Spinal cord (tissue), 10 donors: ENCODE measurements around the gene CST4. TPM values are rescaled to one million over a fixed set of nuclear protein-coding genes. Genes with fewer than 3 reads are reported as not detected.

Experiments used
- DNase-seq, 6 donors: peaks; one replicate each; pipeline versions ENCODE4 v3.0.0 to v3.0.0-alpha.2; 2013 to 2015; ENCODE audit warnings: low spot score in 6 of 6, low read depth in 4 of 6
- H3K27ac ChIP-seq: one replicate; pipeline ENCODE4 v1.5.1; 2013; ENCODE audit warnings: low read depth, low read length, control low read depth
- H3K27me3 ChIP-seq: one replicate; pipeline ENCODE4 v1.6.1; 2013; ENCODE audit warnings: low read length; ENCODE audit not compliant: control insufficient read depth, insufficient read depth
- H3K36me3 ChIP-seq: one replicate; pipeline ENCODE4 v1.6.1; 2013; ENCODE audit warnings: low read length; ENCODE audit not compliant: control insufficient read depth, insufficient read depth
- H3K4me1 ChIP-seq: one replicate; pipeline ENCODE4 v1.6.1; 2013; ENCODE audit warnings: low read length; ENCODE audit not compliant: control insufficient read depth, insufficient read depth
- H3K4me3 ChIP-seq: one replicate; pipeline ENCODE4 v1.5.1; 2013; ENCODE audit warnings: low read depth, low read length, control low read depth
- H3K9me3 ChIP-seq: one replicate; pipeline ENCODE4 v1.6.1; 2013; ENCODE audit warnings: low read length; ENCODE audit not compliant: control insufficient read depth, insufficient read depth
- WGBS: methylation state at CpG from one replicate; pipeline ENCODE4 v1.1.5; 2013; ENCODE audit warnings: missing lambda C conversion rate; ENCODE audit not compliant: insufficient coverage; 5-methylcytosine and 5-hydroxymethylcytosine counted together
- polyA plus RNA-seq, 2 donors: library from polyadenylated mRNA; unstranded; fragments of 120-200 nt; gene quantifications; one replicate each; pipeline ENCODE4 v1.2.1, GENCODE V29; 2013; ENCODE audit not compliant: insufficient read length in 2 of 2
- total RNA-seq, 2 donors: library from RNA; depleted of rRNA in 1 of 2; stranded (reverse); fragments of 120-200 nt in 1 of 2; fragments of >200 nt in 1 of 2; gene quantifications; one replicate each; pipeline versions ENCODE4 v1.2.3 to v1.2.4, GENCODE V29; 2013 to 2014
- donor health status: healthy.

Gene CST4
- total and polyA plus RNA-seq, 4 donors: not detected

DNA sequence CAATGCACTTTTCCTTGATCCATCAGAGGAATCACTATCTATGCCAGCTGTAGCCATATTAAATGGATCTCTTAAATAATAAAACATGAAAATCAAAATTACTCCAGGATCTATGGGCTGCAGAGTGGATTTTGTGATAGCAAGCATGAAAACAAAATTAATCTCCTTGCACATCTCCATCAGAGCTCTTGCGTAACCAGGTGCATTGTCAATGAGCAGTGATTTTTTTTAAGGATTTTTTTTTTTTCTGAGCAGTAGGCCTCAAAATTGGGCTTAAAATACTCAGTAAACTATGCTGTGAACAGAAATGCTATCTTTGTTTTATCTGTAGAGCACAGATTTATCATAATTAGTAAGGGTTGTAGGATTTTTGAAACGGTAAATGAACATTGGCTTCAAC lies 39.6 kb downstream of the CST4 start:
- no peak overlapping the region for H3K27ac ChIP-seq
- no CpG with 5 or more reads among the region's 2 CpGs for WGBS
- H3K36me3 ChIP-seq: no peaks in the 10 kb centered on the region

DNA sequence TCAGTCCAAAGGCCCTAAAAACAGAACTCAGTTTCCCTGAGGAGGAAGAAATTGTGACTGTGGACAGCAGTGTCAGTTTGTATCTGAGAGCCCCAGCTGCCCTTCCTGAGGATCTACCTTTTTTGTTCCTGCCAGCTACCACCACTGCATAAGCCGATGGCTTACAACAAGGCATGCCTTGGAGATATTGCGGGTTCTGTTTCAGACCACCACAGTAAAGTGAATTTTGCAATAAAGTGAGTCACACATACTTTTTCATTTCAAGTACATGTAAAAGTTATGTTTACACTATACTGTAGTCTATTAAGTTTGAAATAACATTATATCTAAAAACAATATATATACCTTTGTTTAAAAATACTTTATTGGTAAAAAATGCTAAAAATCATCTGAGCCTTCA lies 41.5 kb downstream of the CST4 start:
- H3K4me3 ChIP-seq: no peak overlapping the region
- H3K36me3 ChIP-seq: no peaks in the 10 kb centered on the region
- no peaks in the 10 kb centered on the region for H3K27me3 ChIP-seq
- H3K9me3 ChIP-seq: no peaks in the 10 kb centered on the region
- DNase-seq: no peak
- H3K27ac ChIP-seq: no peak overlapping the region
- no CpG with 5 or more reads among the region's 2 CpGs for WGBS
- H3K4me1 ChIP-seq: peaks cover 4% of the 10 kb centered on the region

More for the DNA sequence above, 39.6 kb downstream of the CST4 start:
- Histone ChIP-seq H3K9me3 (no peaks in the 10 kb centered on the region), H3K4me3 (no peak overlapping the region), H3K4me1 (peaks cover 16% of the 10 kb centered on the region), H3K27me3 (no peaks in the 10 kb centered on the region)
- DNase-seq: no peak

DNA sequence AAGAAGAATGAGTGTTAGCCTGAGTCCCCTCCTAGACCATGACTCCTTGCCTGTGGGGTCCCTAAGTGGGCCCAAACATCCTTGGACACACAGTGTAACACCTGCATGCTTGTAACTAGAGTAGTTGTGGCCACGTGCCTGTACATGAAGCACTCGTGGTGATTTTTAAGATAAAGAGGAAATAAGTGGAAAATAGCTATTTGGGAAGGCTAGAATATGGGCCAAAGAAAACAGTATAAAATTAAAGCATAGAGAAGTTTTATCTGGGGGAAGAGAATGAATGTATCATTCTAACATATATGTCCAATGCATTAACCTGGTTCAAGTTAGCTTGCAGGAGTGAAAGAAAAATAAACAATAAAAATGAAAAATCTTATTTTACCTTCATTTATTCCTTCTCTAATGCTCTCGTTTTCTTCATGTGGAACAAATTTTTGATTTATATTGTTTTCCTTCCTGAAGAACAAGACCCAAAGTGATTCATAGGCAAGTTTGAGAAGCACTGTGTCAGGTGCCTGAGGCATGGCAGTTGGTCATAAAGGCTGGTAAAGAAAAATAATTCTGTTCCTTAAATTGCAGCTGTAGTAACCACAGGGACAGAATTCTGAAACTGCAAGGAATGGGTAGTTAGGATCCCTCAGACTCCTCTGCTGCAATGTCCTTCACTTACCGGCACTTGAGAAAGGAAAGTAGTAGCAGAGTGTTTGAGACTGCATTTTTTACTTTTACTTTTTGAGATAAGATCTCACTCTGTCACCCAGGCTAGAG lies 42.5 kb downstream of the CST4 start:
- Histone ChIP-seq H3K9me3 (no peaks in the 10 kb centered on the region), H3K36me3 (no peaks in the 10 kb centered on the region), H3K27ac (no peak overlapping the region), H3K4me3 (no peak overlapping the region), H3K27me3 (no peaks in the 10 kb centered on the region), H3K4me1 (peaks cover 7% of the 10 kb centered on the region)
- no peak for DNase-seq
- 88% methylated on average over 3 of the region's 4 CpGs for WGBS

DNA sequence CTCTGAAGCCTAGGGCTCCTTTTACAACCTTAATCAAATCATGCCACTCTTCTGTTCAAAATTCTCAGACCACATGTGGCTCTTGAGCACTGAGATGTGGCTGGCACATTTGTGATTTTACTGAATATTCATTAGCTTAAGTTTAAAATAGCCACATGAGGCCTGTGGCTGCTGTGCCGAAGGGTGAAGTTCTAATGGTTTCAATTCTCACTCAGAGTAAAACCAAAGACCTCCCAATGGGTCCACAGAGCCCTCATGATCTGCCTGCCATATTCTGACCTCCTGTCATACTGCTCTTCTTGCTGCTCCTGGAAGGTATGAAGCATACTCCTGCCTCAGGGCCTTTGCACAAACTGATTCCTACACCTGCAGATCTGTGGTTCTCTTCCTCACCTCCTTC lies 43.3 kb downstream of the CST4 start:
- H3K27me3 ChIP-seq: no peaks in the 10 kb centered on the region
- DNase-seq: no peak
- no peaks in the 10 kb centered on the region for H3K36me3 ChIP-seq
- 100% methylated on average over 1 of the region's 1 CpG for WGBS
- H3K9me3 ChIP-seq: no peaks in the 10 kb centered on the region
- peaks cover 7% of the 10 kb centered on the region for H3K4me1 ChIP-seq
- H3K4me3 ChIP-seq: no peak overlapping the region
- no peak overlapping the region for H3K27ac ChIP-seq

DNA sequence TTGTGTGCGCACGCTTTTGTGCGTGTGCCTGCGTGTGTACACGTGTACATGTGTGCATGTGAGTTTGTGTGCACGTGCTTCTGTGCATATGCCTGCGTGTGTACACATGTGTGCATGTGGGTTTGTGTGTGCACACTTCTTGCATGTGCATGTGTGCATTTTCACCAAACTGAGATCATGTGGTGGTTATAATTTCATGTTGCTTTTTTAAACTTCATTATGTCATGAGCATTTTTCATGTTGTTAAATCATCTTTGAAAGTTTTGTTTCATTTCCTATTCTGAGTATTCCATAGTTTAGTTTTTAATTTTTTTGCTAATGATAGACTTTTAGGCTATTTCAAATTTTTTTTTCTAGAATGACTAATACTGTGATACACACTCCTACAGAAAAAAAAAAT lies 44.7 kb downstream of the CST4 start:
- WGBS: 90% methylated on average over 6 of the region's 7 CpGs
- Histone ChIP-seq H3K9me3 (no peaks in the 10 kb centered on the region), H3K4me3 (no peak overlapping the region), H3K27ac (no peak overlapping the region), H3K4me1 (peaks cover 7% of the 10 kb centered on the region), H3K27me3 (no peaks in the 10 kb centered on the region), H3K36me3 (no peaks in the 10 kb centered on the region)
- DNase-seq: no peak

DNA sequence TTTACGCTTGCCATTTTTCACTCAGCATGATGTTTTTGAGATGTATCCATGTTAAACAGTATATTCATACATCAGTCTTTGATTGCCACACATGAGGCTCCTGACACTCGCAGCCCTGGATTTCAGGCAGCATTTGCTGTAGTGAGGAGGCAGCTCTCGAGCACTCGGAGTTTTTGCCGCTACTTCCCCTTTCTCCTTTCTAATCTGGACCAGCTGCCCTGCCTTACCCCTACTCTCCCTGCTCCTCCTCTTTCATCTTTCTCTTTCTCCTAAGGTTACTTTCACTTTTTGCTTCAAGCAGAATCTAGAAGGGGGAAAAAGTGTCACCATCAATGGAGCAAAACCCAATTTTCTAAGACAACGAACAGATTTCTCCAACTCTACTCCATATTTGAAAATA lies 45.2 kb downstream of the CST4 start:
- Histone ChIP-seq H3K27ac (no peak overlapping the region), H3K4me1 (peaks cover 7% of the 10 kb centered on the region), H3K4me3 (no peak overlapping the region), H3K9me3 (no peaks in the 10 kb centered on the region), H3K27me3 (no peaks in the 10 kb centered on the region), H3K36me3 (no peaks in the 10 kb centered on the region)
- no peak for DNase-seq
- WGBS: 80% methylated on average over 2 of the region's 6 CpGs

DNA sequence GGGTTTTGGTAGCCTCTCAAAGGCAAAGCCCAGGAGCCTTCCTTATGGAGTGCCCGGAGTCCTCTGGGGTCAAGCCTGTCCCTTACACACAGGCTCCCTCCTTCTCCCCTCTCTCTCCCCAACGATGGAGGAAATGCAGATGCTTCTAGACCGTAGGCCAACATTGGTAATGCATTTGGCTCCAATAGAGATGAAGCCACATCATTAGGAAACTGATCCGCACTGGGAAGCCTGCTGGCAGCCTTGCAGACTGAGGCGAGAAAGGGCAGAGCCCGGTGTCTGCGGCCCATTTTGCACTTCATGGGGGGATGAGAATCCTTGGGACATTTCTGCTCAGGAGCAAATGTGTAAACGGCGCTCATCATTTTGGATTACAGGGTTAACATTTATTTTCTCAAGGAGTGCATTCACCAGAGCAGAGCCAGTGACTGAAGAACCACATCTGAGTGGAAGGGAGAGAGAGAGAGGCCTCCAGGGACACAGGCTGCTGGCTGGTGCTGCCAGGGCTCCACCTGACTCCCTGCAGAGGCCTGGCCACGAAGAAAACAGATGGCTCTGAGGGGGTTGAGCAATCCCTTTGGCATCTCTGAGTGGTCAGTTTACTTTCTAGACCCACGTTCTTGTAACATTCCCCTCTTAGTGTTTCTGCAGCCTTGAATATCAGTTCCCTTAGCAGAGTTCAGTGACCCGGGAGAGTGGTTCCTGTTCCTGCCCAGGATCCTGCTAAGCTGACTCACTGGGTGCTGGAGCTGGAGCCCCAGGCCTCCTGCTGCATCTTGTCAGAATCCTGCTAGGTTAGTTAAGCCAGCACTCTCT lies 46.7 kb downstream of the CST4 start:
- no peak for DNase-seq
- H3K9me3 ChIP-seq: no peaks in the 10 kb centered on the region
- 70% methylated on average over 11 of the region's 12 CpGs for WGBS
- peaks cover 9% of the 10 kb centered on the region for H3K4me1 ChIP-seq
- H3K4me3 ChIP-seq: no peak overlapping the region
- no peaks in the 10 kb centered on the region for H3K27me3 ChIP-seq
- no peaks in the 10 kb centered on the region for H3K36me3 ChIP-seq
- H3K27ac ChIP-seq: no peak overlapping the region

DNA sequence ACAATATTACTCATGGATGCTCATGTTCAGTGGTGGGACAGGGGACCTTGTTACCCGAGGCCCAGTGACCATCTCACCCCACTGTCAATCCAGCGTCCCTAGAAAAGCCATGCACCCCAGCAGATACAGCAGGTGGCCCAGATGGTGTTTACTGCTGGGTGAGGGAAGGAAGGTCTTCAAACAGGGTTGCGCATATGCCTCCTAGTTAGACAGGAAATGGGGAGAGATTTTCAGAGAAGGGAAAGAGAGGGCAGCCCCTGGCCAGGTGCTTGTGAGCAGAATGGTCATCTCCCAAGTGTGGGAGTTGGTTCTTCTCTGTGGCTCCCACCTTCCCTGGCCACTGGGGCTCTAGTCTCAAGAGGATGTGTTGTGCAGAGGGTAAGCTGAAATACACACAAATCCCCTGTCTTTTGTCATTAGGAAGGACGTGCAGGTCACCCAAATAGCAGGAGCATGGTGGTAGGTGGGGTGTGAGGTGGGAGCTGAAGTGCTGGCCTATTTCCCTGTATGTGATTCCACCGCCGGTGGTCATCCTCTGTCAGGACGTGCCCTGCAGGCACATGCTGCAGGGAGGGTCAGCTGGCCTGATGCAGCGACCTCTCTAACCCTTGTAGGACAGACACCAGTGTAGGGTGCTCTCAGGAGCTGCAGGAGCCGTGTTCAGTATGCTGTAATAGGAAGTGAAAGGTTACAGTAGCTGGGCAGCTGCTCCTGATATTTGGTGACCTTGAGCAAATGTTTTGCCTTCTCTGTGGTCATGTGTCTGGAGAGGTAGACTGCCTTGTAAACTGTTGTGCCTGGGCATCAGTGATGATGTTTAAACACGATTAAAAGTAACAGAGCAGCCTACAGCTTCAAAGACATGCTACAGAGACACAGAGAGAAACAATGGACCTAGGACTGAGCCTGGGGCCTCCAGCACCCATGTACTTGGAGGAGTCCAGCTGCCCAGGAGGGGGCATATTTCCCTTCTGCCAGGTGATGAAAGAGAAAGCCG lies 47.9 kb downstream of the CST4 start:
- Histone ChIP-seq H3K9me3 (no peaks in the 10 kb centered on the region), H3K27me3 (no peaks in the 10 kb centered on the region), H3K4me1 (peaks cover 18% of the 10 kb centered on the region), H3K36me3 (peaks cover 8% of the 10 kb centered on the region), H3K27ac (no peak overlapping the region), H3K4me3 (no peak overlapping the region)
- DNase-seq: no peak
- 82% methylated on average over 10 of the region's 11 CpGs for WGBS

DNA sequence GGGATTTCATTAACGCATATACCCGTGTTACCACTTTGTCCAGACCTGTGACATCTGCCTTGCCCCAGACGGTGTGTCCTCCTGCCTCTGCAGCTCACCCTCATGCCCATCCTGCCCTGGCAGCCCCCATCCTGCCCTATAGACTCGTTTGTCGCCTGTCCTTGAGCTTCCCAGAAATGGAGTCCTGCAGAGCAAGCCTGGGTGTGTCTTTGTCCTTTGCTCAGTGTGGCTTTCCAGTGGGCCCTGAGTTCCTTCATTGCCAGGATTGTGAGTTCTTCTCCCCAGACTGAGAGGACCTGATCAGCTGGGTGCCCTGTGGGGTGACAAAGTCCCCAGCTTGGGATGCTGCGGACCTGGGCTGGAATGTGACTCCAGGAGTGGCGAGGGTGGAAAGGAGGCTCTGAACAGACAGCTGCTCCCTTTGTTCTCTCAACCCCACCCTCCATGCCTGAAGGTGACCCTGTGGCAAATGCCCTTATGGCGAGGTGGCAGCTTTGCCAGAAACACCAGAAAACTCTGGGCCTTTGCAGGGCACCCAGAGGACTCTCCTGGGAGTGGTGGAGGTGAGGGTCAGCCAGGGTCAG lies 48.7 kb downstream of the CST4 start:
- H3K9me3 ChIP-seq: no peaks in the 10 kb centered on the region
- H3K27ac ChIP-seq: no peak overlapping the region
- 84% methylated on average over 7 of the region's 8 CpGs for WGBS
- peaks cover 24% of the 10 kb centered on the region for H3K4me1 ChIP-seq
- H3K27me3 ChIP-seq: no peaks in the 10 kb centered on the region
- H3K36me3 ChIP-seq: peaks cover 9% of the 10 kb centered on the region
- no peak for DNase-seq
- no peak overlapping the region for H3K4me3 ChIP-seq
